Endodermal cell (in vitro differentiated cells): ENCODE results near the gene GRB14. TPM values are rescaled to one million over a fixed set of nuclear protein-coding genes. Genes with fewer than 3 reads are reported as not detected.

Source experiments
- DNase-seq: peaks from one replicate; pipeline ENCODE4 v3.0.0-alpha.2; 2017
- H3K27ac ChIP-seq: 2 replicates; pipeline ENCODE4 v1.5.1; 2013; ENCODE audit warnings: mild to moderate bottlenecking, low read depth, low read length, moderate library complexity
- H3K27me3 ChIP-seq: 2 replicates; pipeline ENCODE4 v1.6.1; 2013; ENCODE audit warnings: mild to moderate bottlenecking, low read length, moderate library complexity; ENCODE audit not compliant: insufficient read depth, control insufficient read depth, poor library complexity, severe bottlenecking
- H3K36me3 ChIP-seq: 2 replicates; pipeline ENCODE4 v1.7.0; 2013; ENCODE audit warnings: mild to moderate bottlenecking, low read length, moderate library complexity; ENCODE audit not compliant: control insufficient read depth, insufficient read depth
- H3K4me1 ChIP-seq: one replicate; pipeline ENCODE4 v1.7.0; 2013; ENCODE audit warnings: low read length; ENCODE audit not compliant: control insufficient read depth, insufficient read depth
- H3K4me3 ChIP-seq: 2 replicates; pipeline ENCODE4 v1.5.1; 2013; ENCODE audit warnings: mild to moderate bottlenecking, low read length, moderate library complexity
- H3K9ac ChIP-seq: 2 replicates; pipeline ENCODE4 v1.6.1; 2013; ENCODE audit warnings: mild to moderate bottlenecking, low read length, moderate library complexity; ENCODE audit not compliant: poor library complexity, severe bottlenecking; ENCODE audit errors: extremely low read depth
- H3K9me3 ChIP-seq: 2 replicates; pipeline ENCODE4 v1.6.1; 2013; ENCODE audit warnings: mild to moderate bottlenecking, low read length, moderate library complexity; ENCODE audit not compliant: control insufficient read depth
- H3K27ac Mint-ChIP-seq: 2 replicates; pipeline ENCODE4 v1.8.0; 2020; ENCODE audit warnings: mixed read lengths
- H3K27me3 Mint-ChIP-seq: 2 replicates; pipeline ENCODE4 v1.8.0; 2021; ENCODE audit warnings: mild to moderate bottlenecking, mixed read lengths; ENCODE audit not compliant: insufficient read depth
- H3K36me3 Mint-ChIP-seq: 2 replicates; pipeline ENCODE4 v1.8.0; 2020; ENCODE audit warnings: low read depth, mixed read lengths
- H3K4me1 Mint-ChIP-seq: 2 replicates; pipeline ENCODE4 v1.8.0; 2020; ENCODE audit warnings: mixed read lengths
- H3K4me3 Mint-ChIP-seq: 2 replicates; pipeline ENCODE4 v1.8.0; 2020; ENCODE audit warnings: mild to moderate bottlenecking, moderate library complexity, mixed read lengths
- H3K9me3 Mint-ChIP-seq: 2 replicates; pipeline ENCODE4 v1.8.0; 2020; ENCODE audit warnings: mild to moderate bottlenecking, mixed read lengths
- CTCF ChIP-seq: fragments of 200-600 bp; sonication (generic); conservative IDR thresholded peaks from 2 replicates; pipeline ENCODE4 v1.5.0; 2021; ENCODE audit warnings: antibody characterized with exemption, mild to moderate bottlenecking
- WGBS, 2 experiments: methylation state at CpG; one replicate each; pipeline versions ENCODE4 v1.1.5 to v1.1.7; 2013; ENCODE audit warnings: missing lambda C conversion rate in 2 of 2, mixed read lengths in 1 of 2; ENCODE audit not compliant: insufficient coverage in 1 of 2, insufficient read length in 1 of 2; 5-methylcytosine and 5-hydroxymethylcytosine counted together
- total RNA-seq, 2 donors: library from RNA; stranded (reverse); fragmentation: NEBNext Ultra II Directional in 1 of 2; extraction: Animal tissue kit (Norgen Biotek cat#: 25700) in 1 of 2; gene quantifications; 2 replicates in 1 of 2; 3 replicates in 1 of 2; pipeline ENCODE4 v1.2.1, GENCODE V29; 2021

The GRB14 gene
- total RNA-seq, 2 donors from 2014 or later = 16.5 to 21.4 TPM

- no peak overlapping the region for H3K9ac ChIP-seq
- TF ChIP-seq CTCF = no peak
- H3K36me3 ChIP-seq = no peaks in the 10 kb centered on the region
- Mint-ChIP-seq H3K27me3 (no peaks in the 10 kb centered on the region), H3K27ac (no peak overlapping the region), H3K9me3 (peaks cover 27% of the 10 kb centered on the region), H3K4me1 (peaks cover 5% of the 10 kb centered on the region), H3K4me3 (no peak overlapping the region), H3K36me3 (peaks cover 36% of the 10 kb centered on the region)
- H3K4me1 ChIP-seq = no peaks in the 10 kb centered on the region
- H3K9me3 ChIP-seq = peaks cover 9% of the 10 kb centered on the region
- no peak for DNase-seq
- H3K27ac ChIP-seq = no peak overlapping the region
- H3K4me3 ChIP-seq = no peak overlapping the region
- 94 to 100% methylated on average over 3 of the region's 3 CpGs for WGBS, 2 experiments
- H3K27me3 ChIP-seq = no peaks in the 10 kb centered on the region
Measured at GRCh38 chr2:164522561-164522981, 98.7 kb downstream of the GRB14 start.

- H3K9me3 ChIP-seq = peaks cover 14% of the 10 kb centered on the region
- TF ChIP-seq CTCF = no peak
- no peak for DNase-seq
- no peak overlapping the region for H3K4me3 Mint-ChIP-seq
- no peak overlapping the region for H3K27ac ChIP-seq
- H3K27me3 Mint-ChIP-seq = no peaks in the 10 kb centered on the region
- H3K9me3 Mint-ChIP-seq = peaks cover 25% of the 10 kb centered on the region
- H3K27me3 ChIP-seq = no peaks in the 10 kb centered on the region
- no peak overlapping the region for H3K4me3 ChIP-seq
- H3K36me3 Mint-ChIP-seq = peaks cover 44% of the 10 kb centered on the region
- no peaks in the 10 kb centered on the region for H3K36me3 ChIP-seq
- H3K9ac ChIP-seq = no peak overlapping the region
- no peaks in the 10 kb centered on the region for H3K4me1 ChIP-seq
- 83 to 94% methylated on average over 2 of the region's 2 CpGs for WGBS, 2 experiments
- no peak overlapping the region for H3K27ac Mint-ChIP-seq
- H3K4me1 Mint-ChIP-seq = peaks cover 11% of the 10 kb centered on the region
Measured at GRCh38 chr2:164515734-164516133, 105.5 kb downstream of the GRB14 start.

GRCh38 chr2:164515030-164515429, 106.3 kb downstream of the GRB14 start:
- Mint-ChIP-seq H3K27ac (peak overlapping the region; percentile 85), H3K36me3 (peaks cover 36% of the 10 kb centered on the region), H3K9me3 (peaks cover 18% of the 10 kb centered on the region), H3K4me1 (peaks cover 11% of the 10 kb centered on the region), H3K4me3 (no peak overlapping the region), H3K27me3 (no peaks in the 10 kb centered on the region)
- Histone ChIP-seq H3K4me1 (no peaks in the 10 kb centered on the region), H3K27me3 (no peaks in the 10 kb centered on the region), H3K4me3 (no peak overlapping the region), H3K9me3 (peaks cover 14% of the 10 kb centered on the region), H3K9ac (no peak overlapping the region), H3K36me3 (no peaks in the 10 kb centered on the region), H3K27ac (no peak overlapping the region)
- WGBS, 2 experiments = 93 to 100% methylated on average over 1 to 4 of the region's 4 CpGs
- TF ChIP-seq CTCF = no peak
- no peak for DNase-seq
